ENCODE measurements around the gene ADAM12. TPM values are rescaled to one million over a fixed set of nuclear protein-coding genes. Genes with fewer than 3 reads are reported as not detected.
A peak's percentile ranks its signal among the peaks of the same experiment; 100 is the strongest.

Gene ADAM12
- total and polyA plus RNA-seq, 8 donors, result 0.03 to 3.7 (median 0.15) TPM

DNA sequence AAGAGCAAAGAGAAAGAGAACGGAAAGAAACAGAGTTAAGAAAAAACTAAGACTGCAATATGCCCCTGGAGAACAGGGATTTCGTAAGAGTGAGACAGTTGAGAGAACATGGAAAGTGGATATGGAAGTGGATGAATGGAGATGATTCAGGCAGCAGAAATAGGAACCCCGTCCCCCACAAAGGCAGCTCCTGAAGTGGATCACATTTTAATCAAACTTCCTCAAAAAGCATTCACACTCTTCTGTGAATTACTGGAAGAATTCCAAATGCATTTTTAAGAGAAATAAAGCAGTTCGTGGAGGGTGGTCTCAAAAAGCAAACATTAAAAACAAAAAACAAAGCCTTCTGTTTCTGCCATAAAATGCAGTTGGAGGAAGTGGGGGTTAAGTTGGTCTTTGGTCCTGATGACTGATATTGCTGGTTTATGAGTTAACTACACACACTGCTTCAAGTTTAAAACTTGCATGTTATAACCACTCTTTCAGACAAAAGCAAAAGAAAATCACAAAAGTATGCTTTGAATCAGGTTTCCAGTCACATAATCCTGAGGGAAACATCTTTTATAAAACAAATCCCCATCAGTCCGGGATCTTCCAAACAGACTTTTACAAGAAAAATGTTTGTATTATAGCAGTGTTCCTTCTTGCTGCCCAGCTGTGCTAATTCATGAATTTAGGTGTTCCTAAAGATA is 277.6 kb downstream of the ADAM12 start:
- no peaks in the 10 kb centered on the region for H3K9me3 ChIP-seq
- H3K27ac ChIP-seq, result no peak overlapping the region
- no peaks in the 10 kb centered on the region for H3K27me3 ChIP-seq
- no peaks in the 10 kb centered on the region for H3K36me3 ChIP-seq
- H3K4me1 ChIP-seq, result no peaks in the 10 kb centered on the region
- no peak for DNase-seq
- TF ChIP-seq, protein P1, sequence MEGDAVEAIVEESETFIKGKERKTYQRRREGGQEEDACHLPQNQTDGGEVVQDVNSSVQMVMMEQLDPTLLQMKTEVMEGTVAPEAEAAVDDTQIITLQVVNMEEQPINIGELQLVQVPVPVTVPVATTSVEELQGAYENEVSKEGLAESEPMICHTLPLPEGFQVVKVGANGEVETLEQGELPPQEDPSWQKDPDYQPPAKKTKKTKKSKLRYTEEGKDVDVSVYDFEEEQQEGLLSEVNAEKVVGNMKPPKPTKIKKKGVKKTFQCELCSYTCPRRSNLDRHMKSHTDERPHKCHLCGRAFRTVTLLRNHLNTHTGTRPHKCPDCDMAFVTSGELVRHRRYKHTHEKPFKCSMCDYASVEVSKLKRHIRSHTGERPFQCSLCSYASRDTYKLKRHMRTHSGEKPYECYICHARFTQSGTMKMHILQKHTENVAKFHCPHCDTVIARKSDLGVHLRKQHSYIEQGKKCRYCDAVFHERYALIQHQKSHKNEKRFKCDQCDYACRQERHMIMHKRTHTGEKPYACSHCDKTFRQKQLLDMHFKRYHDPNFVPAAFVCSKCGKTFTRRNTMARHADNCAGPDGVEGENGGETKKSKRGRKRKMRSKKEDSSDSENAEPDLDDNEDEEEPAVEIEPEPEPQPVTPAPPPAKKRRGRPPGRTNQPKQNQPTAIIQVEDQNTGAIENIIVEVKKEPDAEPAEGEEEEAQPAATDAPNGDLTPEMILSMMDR (IDR thresholded peaks at IDR 0.05), result no peak
- 44% methylated on average over 5 of the region's 5 CpGs for WGBS, 2 donors
- no peak overlapping the region for H3K4me3 ChIP-seq
- ATAC-seq, result peak in 2 of 4 donors; percentile 44 to 60
- intact Hi-C loops (cut with DNase I), result loop anchor here in 1 of 3 donors (10.0 kb wide), 1 partner anchor 824 kb away; no protein-coding TSS in a partner anchor
- no peak for FAIRE-seq

DNA sequence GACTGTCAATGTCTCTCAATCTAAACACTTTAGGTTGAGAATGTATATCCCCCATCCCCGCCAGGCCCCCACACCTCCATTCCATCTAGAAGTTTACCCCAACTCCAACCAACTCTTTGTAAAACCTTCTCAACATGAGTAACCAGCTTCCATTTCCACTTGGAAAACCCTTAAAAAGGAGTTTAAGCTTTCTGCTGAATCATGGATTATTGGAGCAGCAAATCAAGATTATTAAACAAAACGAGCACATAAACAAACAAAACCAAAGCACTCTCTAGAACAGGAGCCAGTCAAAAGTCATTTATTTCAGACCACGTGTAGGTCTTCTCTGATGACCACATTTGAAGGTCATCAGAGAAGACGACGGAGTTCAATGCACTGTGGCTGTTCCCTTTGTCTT is 278.4 kb downstream of the ADAM12 start:
- ATAC-seq, result no peak
- no peaks in the 10 kb centered on the region for H3K4me1 ChIP-seq
- H3K27me3 ChIP-seq, result no peaks in the 10 kb centered on the region
- DNase-seq, result no peak
- intact Hi-C loops (cut with DNase I), result loop anchor here in 1 of 3 donors (10.0 kb wide), 1 partner anchor 825 kb away; no protein-coding TSS in a partner anchor
- no peak for FAIRE-seq
- TF ChIP-seq, protein P1 (IDR thresholded peaks at IDR 0.05), result no peak
- H3K27ac ChIP-seq, result no peak overlapping the region
- no peaks in the 10 kb centered on the region for H3K9me3 ChIP-seq
- no peak overlapping the region for H3K4me3 ChIP-seq
- WGBS, 2 donors, result 31% methylated on average over 5 of the region's 5 CpGs
- no peaks in the 10 kb centered on the region for H3K36me3 ChIP-seq

DNA sequence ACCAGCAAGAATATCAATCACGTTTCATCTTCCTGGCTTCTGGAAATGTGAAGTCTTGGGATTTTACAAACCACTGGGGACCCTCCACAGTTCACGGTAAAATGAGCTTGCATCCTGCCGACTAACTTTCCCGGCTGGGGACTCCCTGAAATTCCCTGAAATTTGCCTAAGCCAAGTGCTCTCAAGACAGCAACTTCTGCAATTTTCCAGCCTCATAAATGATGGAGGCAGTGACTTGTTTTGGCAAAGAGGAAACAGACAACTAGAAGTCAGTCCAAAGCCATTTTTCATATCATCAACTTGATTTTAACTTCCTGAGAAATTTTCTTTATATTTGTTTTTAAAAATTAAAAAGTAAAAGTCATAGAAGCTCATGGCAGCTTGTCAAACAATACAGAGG is 279.6 kb downstream of the ADAM12 start:
- Histone ChIP-seq H3K27me3 (no peaks in the 10 kb centered on the region), H3K9me3 (no peaks in the 10 kb centered on the region), H3K4me3 (no peak overlapping the region), H3K36me3 (no peaks in the 10 kb centered on the region), H3K27ac (no peak overlapping the region), H3K4me1 (no peaks in the 10 kb centered on the region)
- 72 to 86% methylated on average over 4 of the region's 4 CpGs for WGBS, 2 donors
- intact Hi-C loops (cut with DNase I), result no loop called here
- FAIRE-seq (no peak), ATAC-seq (no peak), DNase-seq (no peak)
- TF ChIP-seq, protein P1 (IDR thresholded peaks at IDR 0.05), result no peak

DNA sequence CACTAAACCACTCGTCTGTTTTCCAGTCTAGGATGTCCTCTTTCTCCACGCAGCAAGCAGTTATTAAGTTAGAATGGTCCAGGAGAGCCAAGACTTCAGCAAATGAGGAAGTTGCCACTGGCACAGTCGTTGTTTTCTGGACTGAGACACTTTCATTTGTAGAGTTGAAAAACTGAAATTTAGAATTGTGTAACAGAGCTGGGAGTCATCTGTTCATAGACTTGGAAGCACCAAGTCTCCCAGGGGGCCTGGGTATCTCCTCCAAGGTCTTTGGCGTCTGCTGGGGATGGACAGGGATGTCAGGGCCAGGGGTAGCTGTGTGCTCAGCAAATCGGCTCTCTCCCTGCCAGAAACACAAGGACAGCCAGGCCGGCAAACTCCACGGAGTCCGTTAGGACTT is 283.5 kb downstream of the ADAM12 start:
- no peaks in the 10 kb centered on the region for H3K36me3 ChIP-seq
- intact Hi-C loops (cut with DNase I), result no loop called here
- H3K4me3 ChIP-seq, result no peak overlapping the region
- H3K9me3 ChIP-seq, result no peaks in the 10 kb centered on the region
- FAIRE-seq, result no peak
- TF ChIP-seq, protein P1 (IDR thresholded peaks at IDR 0.05), result no peak
- no peak overlapping the region for H3K27ac ChIP-seq
- DNase-seq, result no peak
- no peaks in the 10 kb centered on the region for H3K4me1 ChIP-seq
- H3K27me3 ChIP-seq, result no peaks in the 10 kb centered on the region
- 55 to 65% methylated on average over 8 of the region's 8 CpGs for WGBS, 2 donors
- ATAC-seq, result peak in 3 of 4 donors; percentile 29 to 42 (median 37)

DNA sequence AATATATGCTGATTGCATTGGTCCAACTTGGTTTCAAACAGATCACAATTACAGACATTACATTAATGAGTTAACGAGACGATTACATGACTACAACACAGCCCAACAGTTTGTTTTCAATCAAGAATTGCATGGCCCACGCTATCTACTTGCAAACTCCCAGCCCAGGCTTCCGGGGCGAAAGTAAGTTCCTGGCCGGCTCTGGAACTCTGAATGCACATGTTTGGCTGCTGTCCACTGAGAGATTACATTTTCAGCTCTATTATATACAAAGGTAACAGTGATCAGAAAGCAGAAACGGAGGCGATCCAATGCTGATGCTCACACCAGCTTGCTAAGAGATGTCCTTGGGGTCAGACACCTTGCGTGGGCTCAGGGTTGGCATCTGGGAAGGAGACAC is 285.6 kb downstream of the ADAM12 start:
- H3K27ac ChIP-seq, result no peak overlapping the region
- no peak overlapping the region for H3K4me3 ChIP-seq
- no peaks in the 10 kb centered on the region for H3K27me3 ChIP-seq
- WGBS, 2 donors, result 74 to 81% methylated on average over 9 of the region's 9 CpGs
- no peaks in the 10 kb centered on the region for H3K36me3 ChIP-seq
- no peaks in the 10 kb centered on the region for H3K4me1 ChIP-seq
- TF ChIP-seq, protein P1 (IDR thresholded peaks at IDR 0.05), result no peak
- FAIRE-seq, result no peak
- no peak for DNase-seq
- ATAC-seq, result no peak
- intact Hi-C loops (cut with DNase I), result no loop called here
- H3K9me3 ChIP-seq, result no peaks in the 10 kb centered on the region
